AG04449 (cell line): ENCODE results near the gene APOL1.

Source experiments
- CTCF ChIA-PET: fragments of 350-600 bp; formaldehyde crosslinking; extraction: SDS; loops from one replicate; lab custom pipeline; 2021; ENCODE audit warnings: antibody characterized with exemption; lab: Yijun Ruan, JAX
- POLR2A ChIA-PET: fragments of 400-600, 350-600 bp; formaldehyde crosslinking; extraction: SDS; loops from one replicate; lab custom pipeline; 2020; ENCODE audit warnings: antibody characterized with exemption, inconsistent platforms; lab: Yijun Ruan, JAX
- DNase-seq: peaks from one replicate; pipeline ENCODE4 v3.0.0-alpha.2; 2010; ENCODE audit warnings: low read depth, low spot score
- H3K4me3 ChIP-seq: 2 replicates; pipeline ENCODE4 v1.5.1; 2011; ENCODE audit warnings: low read depth, mild to moderate bottlenecking, control low read depth, low read length
- CTCF ChIP-seq: IDR thresholded peaks from one replicate; pipeline ENCODE4 v1.5.1; 2011; ENCODE audit warnings: mild to moderate bottlenecking, moderate library complexity, low read length, control low read depth, inconsistent platforms; ENCODE audit not compliant: insufficient read depth; ENCODE audit errors: missing control alignments

APOL1 gene

GRCh38 chr22:36239150-36239400 lies 13.9 kb upstream of the APOL1 start:
- CTCF ChIA-PET: interaction anchor here (0.7 to 6.1 kb wide), 21 partner anchors 11 to 247 kb away, joined by 3 to 47 read pairs (median 4); partner anchors contain the start of gene APOL1
- no peak for DNase-seq
- POLR2A ChIA-PET: interaction anchor here (1.0 to 1.3 kb wide), 3 partner anchors 15 to 147 kb away, joined by 3 to 6 read pairs (median 4); partner anchors contain the start of gene APOL1
- peak overlapping the region; percentile 75 for H3K4me3 ChIP-seq
- no peak for TF ChIP-seq CTCF

GRCh38 chr22:36239401-36240171 lies 13.3 kb upstream of the APOL1 start, which contains the start of gene APOL2:
Gene APOL2, minus strand, starts transcription at chr22:36239527. Its CDS starts 6,365 bp downstream, at chr22:36233162.
- H3K4me3 ChIP-seq: peak within 1 kb of the TSS; percentile 75
- TF ChIP-seq CTCF: peak; percentile 83
- peak; percentile 67 for DNase-seq
- CTCF ChIA-PET: interaction anchor here (0.7 to 6.1 kb wide), 28 partner anchors 10 to 247 kb away, joined by 3 to 47 read pairs (median 4); partner anchors contain the start of gene APOL1
- POLR2A ChIA-PET: interaction anchor here (1.0 to 1.3 kb wide), 3 partner anchors 14 to 147 kb away, joined by 3 to 6 read pairs (median 4); partner anchors contain the start of gene APOL1

GRCh38 chr22:36243986-36244385 lies 8.9 kb upstream of the APOL1 start:
- ChIA-PET CTCF (interaction anchor here (1.1 to 1.6 kb wide), 3 partner anchors 34 to 267 kb away, joined by 3 to 4 read pairs (median 3); no protein-coding TSS in a partner anchor), POLR2A (no interaction called here)
- DNase-seq: no peak
- H3K4me3 ChIP-seq: no peak overlapping the region
- TF ChIP-seq CTCF: no peak

GRCh38 chr22:36244522-36245391 lies 8.2 kb upstream of the APOL1 start:
- DNase-seq: peak; percentile 17
- CTCF ChIA-PET: interaction anchor here (1.1 to 1.6 kb wide), 3 partner anchors 33 to 266 kb away, joined by 3 to 4 read pairs (median 3); no protein-coding TSS in a partner anchor
- POLR2A ChIA-PET: no interaction called here
- no peak for TF ChIP-seq CTCF
- H3K4me3 ChIP-seq: no peak overlapping the region

GRCh38 chr22:36245805-36246356 lies 7.1 kb upstream of the APOL1 start:
- no peak for DNase-seq
- no peak for TF ChIP-seq CTCF
- H3K4me3 ChIP-seq: no peak overlapping the region
- POLR2A ChIA-PET: no interaction called here
- CTCF ChIA-PET: interaction anchor here (1.5 kb wide), 1 partner anchor 67 kb away, joined by 3 read pairs; no protein-coding TSS in a partner anchor
